H9 (cell line): ENCODE results near the gene HERC4. TPM values are rescaled to one million over a fixed set of nuclear protein-coding genes. Genes with fewer than 3 reads are reported as not detected.

Experiments used
- DNase-seq: peaks from one replicate; pipeline ENCODE4 v3.0.0-alpha.2; 2017
- H2AFZ ChIP-seq: one replicate; pipeline ENCODE4 v1.6.1; 2013; ENCODE audit warnings: mild to moderate bottlenecking, low read length, control low read depth, moderate library complexity
- H2AK5ac ChIP-seq: 2 replicates; pipeline ENCODE4 v1.6.1; 2013; ENCODE audit warnings: low read length, control low read depth, mixed read lengths; ENCODE audit not compliant: insufficient read length
- H2BK120ac ChIP-seq: one replicate; pipeline ENCODE4 v1.6.1; 2013; ENCODE audit warnings: low read depth, mild to moderate bottlenecking, low read length, control low read depth, inconsistent platforms; ENCODE audit not compliant: poor library complexity, severe bottlenecking
- H2BK12ac ChIP-seq: 2 replicates; pipeline ENCODE4 v1.6.1; 2013; ENCODE audit warnings: low read length, control low read depth, mixed read lengths, low read depth; ENCODE audit not compliant: insufficient read length
- H2BK15ac ChIP-seq: 2 replicates; pipeline ENCODE4 v1.6.1; 2013; ENCODE audit warnings: low read depth, low read length, control low read depth
- H2BK20ac ChIP-seq: one replicate; pipeline ENCODE4 v1.6.1; 2013; ENCODE audit warnings: low read depth, mild to moderate bottlenecking, low read length, control low read depth, inconsistent platforms; ENCODE audit not compliant: poor library complexity, severe bottlenecking
- H2BK5ac ChIP-seq: 2 replicates; pipeline ENCODE4 v1.6.1; 2013; ENCODE audit warnings: low read length, control low read depth, mixed read lengths; ENCODE audit not compliant: insufficient read length
- H3K14ac ChIP-seq: 2 replicates; pipeline ENCODE4 v1.6.1; 2013; ENCODE audit warnings: low read length, control low read depth; ENCODE audit not compliant: insufficient read depth
- H3K18ac ChIP-seq: 2 replicates; pipeline ENCODE4 v1.6.1; 2013; ENCODE audit warnings: low read depth, mild to moderate bottlenecking, mixed read lengths, low read length, control low read depth; ENCODE audit not compliant: insufficient read length
- H3K23ac ChIP-seq: 2 replicates; pipeline ENCODE4 v1.6.1; 2013; ENCODE audit warnings: low read length, control low read depth, mixed read lengths, low read depth; ENCODE audit not compliant: insufficient read length
- H3K23me2 ChIP-seq: 2 replicates; pipeline ENCODE4 v1.6.1; 2013; ENCODE audit warnings: low read depth, mild to moderate bottlenecking, mixed read lengths, low read length, control low read depth; ENCODE audit not compliant: insufficient read length, poor library complexity, severe bottlenecking
- H3K27ac ChIP-seq: 2 replicates; pipeline ENCODE4 v1.5.1; 2013; ENCODE audit warnings: low read length, control low read depth, mixed read lengths, low read depth; ENCODE audit not compliant: insufficient read length
- H3K27me3 ChIP-seq: 2 replicates; pipeline ENCODE4 v1.6.1; 2013; ENCODE audit warnings: low read length, control low read depth, inconsistent platforms; ENCODE audit not compliant: insufficient read depth
- H3K4ac ChIP-seq: 2 replicates; pipeline ENCODE4 v1.6.1; 2013; ENCODE audit warnings: low read depth, mild to moderate bottlenecking, control low read depth, inconsistent platforms, low read length, moderate library complexity
- H3K4me1 ChIP-seq: 2 replicates; pipeline ENCODE4 v1.6.1; 2013; ENCODE audit warnings: low read length, control low read depth, inconsistent platforms; ENCODE audit not compliant: insufficient read depth
- H3K4me2 ChIP-seq: 2 replicates; pipeline ENCODE4 v1.6.1; 2013; ENCODE audit warnings: low read length, control low read depth, mixed read lengths; ENCODE audit not compliant: insufficient read length, insufficient read depth
- H3K56ac ChIP-seq: 2 replicates; pipeline ENCODE4 v1.6.1; 2013; ENCODE audit warnings: low read depth, mild to moderate bottlenecking, mixed read lengths, low read length, control low read depth; ENCODE audit not compliant: insufficient read length
- H3K79me1 ChIP-seq: 2 replicates; pipeline ENCODE4 v1.6.1; 2013; ENCODE audit warnings: low read depth, mild to moderate bottlenecking, moderate library complexity, low read length, control low read depth, inconsistent platforms; ENCODE audit not compliant: insufficient read depth, poor library complexity, severe bottlenecking
- H3K79me2 ChIP-seq: 2 replicates; pipeline ENCODE4 v1.6.1; 2013; ENCODE audit warnings: low read length, control low read depth, inconsistent platforms; ENCODE audit not compliant: insufficient read depth
- H3K9ac ChIP-seq: 2 replicates; pipeline ENCODE4 v1.6.1; 2013; ENCODE audit warnings: low read length, control low read depth, mixed read lengths; ENCODE audit not compliant: insufficient read length; ENCODE audit errors: extremely low read depth
- H3K9me3 ChIP-seq: one replicate; pipeline ENCODE4 v1.6.1; 2013; ENCODE audit warnings: low read depth, low read length, inconsistent platforms; ENCODE audit not compliant: control insufficient read depth
- H3T11ph ChIP-seq: one replicate; pipeline ENCODE4 v1.6.1; 2013; ENCODE audit warnings: mild to moderate bottlenecking, low read length, control low read depth, inconsistent platforms
- H4K20me1 ChIP-seq: one replicate; pipeline ENCODE4 v1.6.1; 2013; ENCODE audit not compliant: control insufficient read depth, insufficient read length, insufficient read depth
- H4K5ac ChIP-seq: 2 replicates; pipeline ENCODE4 v1.6.1; 2013; ENCODE audit warnings: low read depth, mild to moderate bottlenecking, mixed read lengths, low read length, control low read depth; ENCODE audit not compliant: insufficient read length
- H4K8ac ChIP-seq: replicated peaks from 2 replicates; pipeline ENCODE4 v1.6.1; 2013; ENCODE audit warnings: low read length, control low read depth, mixed read lengths, low read depth; ENCODE audit not compliant: insufficient read length
- H4K91ac ChIP-seq: 2 replicates; pipeline ENCODE4 v1.6.1; 2013; ENCODE audit warnings: low read depth, mild to moderate bottlenecking, moderate library complexity, mixed read lengths, low read length, control low read depth; ENCODE audit not compliant: insufficient read length
- H3K27ac Mint-ChIP-seq, 3 experiments: 2 replicates in 2 of 3; 3 replicates in 1 of 3; pipeline ENCODE4 v1.8.0; 2020 to 2021; ENCODE audit warnings: mixed read lengths in 3 of 3, mild to moderate bottlenecking in 1 of 3, moderate library complexity in 1 of 3
- H3K27me3 Mint-ChIP-seq: 2 replicates; pipeline ENCODE4 v1.8.0; 2021; ENCODE audit warnings: low read depth, mild to moderate bottlenecking, moderate library complexity, mixed read lengths
- H3K36me3 Mint-ChIP-seq, 3 experiments: 2 replicates in 2 of 3; 3 replicates in 1 of 3; pipeline ENCODE4 v1.8.0; 2020 to 2021; ENCODE audit warnings: low read depth in 3 of 3, mixed read lengths in 3 of 3; ENCODE audit not compliant: insufficient read depth in 1 of 3
- H3K4me1 Mint-ChIP-seq, 2 experiments: 2 replicates each; pipeline ENCODE4 v1.8.0; 2020; ENCODE audit warnings: mixed read lengths in 2 of 2
- H3K4me3 Mint-ChIP-seq, 2 experiments: 2 replicates in 1 of 2; 3 replicates in 1 of 2; pipeline ENCODE4 v1.8.0; 2020 to 2021; ENCODE audit warnings: mild to moderate bottlenecking in 2 of 2, mixed read lengths in 2 of 2, moderate library complexity in 1 of 2
- H3K9me3 Mint-ChIP-seq, 2 experiments: 2 replicates in 1 of 2; 3 replicates in 1 of 2; pipeline ENCODE4 v1.8.0; 2020; ENCODE audit warnings: mild to moderate bottlenecking in 2 of 2, mixed read lengths in 2 of 2, moderate library complexity in 1 of 2
- WGBS: extraction: QIAGEN DNeasy Blood & Tissue Kit; methylation state at CpG from one replicate; pipeline ENCODE4 v1.1.7; 2013; ENCODE audit warnings: missing lambda C conversion rate, low lambda C conversion rate, mixed read lengths; ENCODE audit not compliant: insufficient read length; ENCODE audit errors: extremely low coverage; 5-methylcytosine and 5-hydroxymethylcytosine counted together
- total RNA-seq: library from RNA; stranded (reverse); gene quantifications from 2 replicates; pipeline ENCODE4 v1.2.1, GENCODE V29; 2021
- TF ChIP-seq, protein P1 (sequence below): fragments of 200-600 bp; sonication (generic); conservative IDR thresholded peaks from 3 replicates; pipeline ENCODE4 v1.8.0; 2021; ENCODE audit warnings: antibody characterized with exemption, mild to moderate bottlenecking

Gene HERC4
- total RNA-seq, 1 experiment from 2014 or later = 24.5 TPM

DNA sequence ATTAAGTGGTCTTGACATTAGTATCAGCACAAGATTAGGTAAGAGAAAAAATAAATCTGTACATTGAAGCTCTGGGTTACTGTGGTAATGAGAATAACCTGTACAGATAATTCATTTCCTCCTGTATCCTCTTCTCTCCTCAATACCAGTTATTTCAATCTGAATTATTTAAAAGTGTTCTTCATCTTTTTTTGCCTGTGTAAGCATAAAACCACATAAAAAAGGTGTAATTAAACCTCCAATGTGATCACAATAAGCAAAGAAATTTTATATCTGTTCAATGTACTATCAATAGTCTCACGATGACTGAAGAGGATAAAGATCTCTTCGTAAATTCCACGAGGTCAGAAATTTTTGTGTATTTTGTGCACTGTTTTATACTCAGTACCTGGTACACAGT, 33.0 kb upstream of the HERC4 start:
- no peak overlapping the region for H3K9ac ChIP-seq
- no peaks in the 10 kb centered on the region for H3K27me3 Mint-ChIP-seq
- WGBS = no CpG with 5 or more reads among the region's 3 CpGs
- no peak overlapping the region for H3K23ac ChIP-seq
- H3K9me3 ChIP-seq = no peaks in the 10 kb centered on the region
- H4K91ac ChIP-seq = no peak overlapping the region
- no peak overlapping the region for H2BK120ac ChIP-seq
- no peak overlapping the region for H2AK5ac ChIP-seq
- no peak overlapping the region for H3K4ac ChIP-seq
- H2BK20ac ChIP-seq = no peak overlapping the region
- no peaks in the 10 kb centered on the region for H3K79me2 ChIP-seq
- no peak overlapping the region for H4K8ac ChIP-seq
- no peak overlapping the region for H3K14ac ChIP-seq
- no peak overlapping the region for H2BK15ac ChIP-seq
- H3K27ac ChIP-seq = no peak overlapping the region
- no peaks in the 10 kb centered on the region for H3K23me2 ChIP-seq
- H3T11ph ChIP-seq = no peak overlapping the region
- H4K20me1 ChIP-seq = no peaks in the 10 kb centered on the region
- H3K27ac Mint-ChIP-seq = no peak overlapping the region
- no peak overlapping the region for H2AFZ ChIP-seq
- H3K4me1 Mint-ChIP-seq = peaks cover 0 to 9% of the 10 kb centered on the region in 2 experiments; a peak in 2 of 4 replicates
- no peaks in the 10 kb centered on the region for H3K9me3 Mint-ChIP-seq
- no peak overlapping the region for H2BK5ac ChIP-seq
- no peak overlapping the region for H3K4me3 Mint-ChIP-seq
- no peak overlapping the region for H2BK12ac ChIP-seq
- no peaks in the 10 kb centered on the region for H3K36me3 Mint-ChIP-seq
- H3K56ac ChIP-seq = no peak overlapping the region
- H3K27me3 ChIP-seq = no peaks in the 10 kb centered on the region
- no peak overlapping the region for H4K5ac ChIP-seq
- no peak overlapping the region for H3K4me2 ChIP-seq
- DNase-seq = no peak
- H3K79me1 ChIP-seq = no peaks in the 10 kb centered on the region
- no peak overlapping the region for H3K18ac ChIP-seq
- TF ChIP-seq, protein P1, sequence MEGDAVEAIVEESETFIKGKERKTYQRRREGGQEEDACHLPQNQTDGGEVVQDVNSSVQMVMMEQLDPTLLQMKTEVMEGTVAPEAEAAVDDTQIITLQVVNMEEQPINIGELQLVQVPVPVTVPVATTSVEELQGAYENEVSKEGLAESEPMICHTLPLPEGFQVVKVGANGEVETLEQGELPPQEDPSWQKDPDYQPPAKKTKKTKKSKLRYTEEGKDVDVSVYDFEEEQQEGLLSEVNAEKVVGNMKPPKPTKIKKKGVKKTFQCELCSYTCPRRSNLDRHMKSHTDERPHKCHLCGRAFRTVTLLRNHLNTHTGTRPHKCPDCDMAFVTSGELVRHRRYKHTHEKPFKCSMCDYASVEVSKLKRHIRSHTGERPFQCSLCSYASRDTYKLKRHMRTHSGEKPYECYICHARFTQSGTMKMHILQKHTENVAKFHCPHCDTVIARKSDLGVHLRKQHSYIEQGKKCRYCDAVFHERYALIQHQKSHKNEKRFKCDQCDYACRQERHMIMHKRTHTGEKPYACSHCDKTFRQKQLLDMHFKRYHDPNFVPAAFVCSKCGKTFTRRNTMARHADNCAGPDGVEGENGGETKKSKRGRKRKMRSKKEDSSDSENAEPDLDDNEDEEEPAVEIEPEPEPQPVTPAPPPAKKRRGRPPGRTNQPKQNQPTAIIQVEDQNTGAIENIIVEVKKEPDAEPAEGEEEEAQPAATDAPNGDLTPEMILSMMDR = no peak
- H3K4me1 ChIP-seq = no peaks in the 10 kb centered on the region
